ENCODE data around the gene PDGFB. TPM values are rescaled to one million over a fixed set of nuclear protein-coding genes. Genes with fewer than 3 reads are reported as not detected.

The PDGFB gene
- total RNA-seq, 4 donors from 2014 or later: 11.6 to 33.1 (median 14.6) TPM

- TF ChIP-seq CTCF (IDR thresholded peaks at IDR 0.05): no peak
- no peak for ATAC-seq (ENCODE audit: low FRiP score)
- no peak for DNase-seq (ENCODE audit: low spot score)
Observed at GRCh38 chr22:39236321-39237317, 8.2 kb downstream of the PDGFB start.

- TF ChIP-seq CTCF (IDR thresholded peaks at IDR 0.05): no peak
- ATAC-seq (ENCODE audit: low FRiP score) (no peak), DNase-seq (ENCODE audit: low spot score) (no peak)
Observed at GRCh38 chr22:39234867-39235687, 9.7 kb downstream of the PDGFB start.

- DNase-seq (ENCODE audit: low spot score) (no peak), ATAC-seq (ENCODE audit: low FRiP score) (no peak)
- TF ChIP-seq CTCF (IDR thresholded peaks at IDR 0.05): no peak
Observed at GRCh38 chr22:39234472-39234787, 10.4 kb downstream of the PDGFB start.

- ATAC-seq (ENCODE audit: low FRiP score): peak; percentile 26
- no peak for DNase-seq (ENCODE audit: low spot score)
- TF ChIP-seq CTCF (IDR thresholded peaks at IDR 0.05): no peak
Observed at GRCh38 chr22:39233710-39234471, 10.9 kb downstream of the PDGFB start.

- no peak for TF ChIP-seq CTCF (IDR thresholded peaks at IDR 0.05)
- no peak for DNase-seq (ENCODE audit: low spot score)
- ATAC-seq (ENCODE audit: low FRiP score): no peak
Observed at GRCh38 chr22:39232806-39233709, 11.7 kb downstream of the PDGFB start.

- no peak for TF ChIP-seq CTCF (IDR thresholded peaks at IDR 0.05)
- no peak for ATAC-seq (ENCODE audit: low FRiP score)
Observed at GRCh38 chr22:39232246-39232645, 12.5 kb downstream of the PDGFB start.

More at GRCh38 chr22:39232246-39232645, 12.5 kb downstream of the PDGFB start:
- no peak for DNase-seq (ENCODE audit: low spot score)
